Stimulated activated CD4-positive, alpha-beta T cell treated with anti-CD3 and anti-CD28 coated beads, Interleukin-1b, Interleukin-23, amount 100 ng/mL, for 48 hours (primary cell): ENCODE data around the gene VPS13C.

Source experiments
- DNase-seq: peaks from one replicate; pipeline ENCODE4 v3.0.0-alpha.2; 2020

Gene VPS13C

DNA sequence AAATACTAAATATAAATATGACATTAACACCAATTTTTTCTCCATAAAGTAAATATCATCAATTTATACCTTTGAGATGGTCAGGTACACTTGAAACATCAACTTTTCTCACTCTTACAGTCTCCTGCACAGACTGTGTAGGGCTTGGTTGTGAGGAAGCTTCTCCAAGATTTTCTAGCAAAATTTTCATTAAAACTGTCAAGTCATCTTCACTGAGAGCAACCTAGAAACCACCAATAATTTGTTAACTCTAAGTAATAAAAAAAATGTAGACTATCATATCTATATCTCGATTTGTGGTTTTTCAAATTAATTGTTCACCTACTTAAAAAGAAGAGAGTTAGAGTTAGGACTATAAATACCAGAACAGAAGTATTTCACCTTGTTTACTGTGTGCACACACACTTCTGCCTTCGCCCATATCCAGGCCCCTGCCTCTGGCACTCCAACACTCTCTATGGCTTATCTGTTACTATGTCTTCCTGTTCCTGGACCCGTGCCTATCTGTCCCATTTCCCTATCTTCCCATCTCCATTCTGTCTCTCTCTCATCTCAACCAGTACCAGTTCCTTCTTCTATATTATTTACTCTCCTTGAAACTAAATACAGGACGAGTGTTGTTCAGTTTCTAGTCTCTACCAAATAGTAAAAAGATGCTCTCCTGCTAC is 123.6 kb downstream of the VPS13C start:
- DNase-seq, result no peak

GRCh38 chr15:61935493-61935892 is 124.8 kb downstream of the VPS13C start:
- DNase-seq, result no peak

- no peak for DNase-seq
These were observed 130.8 kb downstream of the VPS13C start for GRCh38 chr15:61929452-61929851.

GRCh38 chr15:61923173-61923572 is 137.1 kb downstream of the VPS13C start:
- no peak for DNase-seq

DNA sequence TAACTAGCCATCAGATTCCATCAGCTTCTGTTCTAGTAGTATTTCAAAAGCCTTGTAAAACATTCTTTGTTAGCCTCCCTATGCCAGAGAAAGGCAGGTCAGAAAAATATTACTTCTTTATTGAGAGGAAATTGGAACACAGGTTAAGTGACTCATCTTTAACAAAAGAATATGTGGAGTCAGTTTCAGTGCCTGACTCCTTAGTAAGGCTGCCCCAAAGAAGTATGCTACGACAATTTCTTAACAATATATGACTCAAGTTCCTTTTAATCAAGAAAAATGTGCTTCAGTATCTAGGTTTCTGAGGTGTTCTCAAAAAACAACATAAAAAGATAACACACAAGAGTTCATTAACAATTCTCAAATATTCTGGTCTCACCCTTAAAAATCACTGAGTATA is 139.2 kb downstream of the VPS13C start:
- DNase-seq, result no peak

GRCh38 chr15:61917457-61917856 is 142.8 kb downstream of the VPS13C start:
- no peak for DNase-seq

- no peak for DNase-seq
These were observed 144.1 kb downstream of the VPS13C start for GRCh38 chr15:61916104-61916503.

DNA sequence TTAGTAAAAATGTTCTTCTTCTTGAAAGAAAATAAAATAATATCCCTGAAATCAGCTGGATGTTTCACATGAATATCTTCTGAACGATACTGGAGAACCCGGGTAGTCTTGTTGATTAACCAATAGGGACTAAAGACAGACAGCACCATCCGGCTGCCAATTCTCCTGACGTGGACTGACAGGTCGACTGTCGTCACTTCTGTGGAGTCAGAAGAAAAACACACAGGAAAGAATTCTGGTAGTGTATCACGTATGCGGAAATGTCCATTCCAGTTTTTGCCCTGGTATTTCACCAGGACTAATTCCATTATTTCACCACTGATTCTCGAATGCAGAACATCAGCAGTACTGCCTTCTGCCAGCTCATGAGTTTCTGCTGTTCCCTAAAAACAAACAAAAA is 144.6 kb downstream of the VPS13C start:
- no peak for DNase-seq

GRCh38 chr15:61910839-61911369 is 149.3 kb downstream of the VPS13C start:
- no peak for DNase-seq

DNA sequence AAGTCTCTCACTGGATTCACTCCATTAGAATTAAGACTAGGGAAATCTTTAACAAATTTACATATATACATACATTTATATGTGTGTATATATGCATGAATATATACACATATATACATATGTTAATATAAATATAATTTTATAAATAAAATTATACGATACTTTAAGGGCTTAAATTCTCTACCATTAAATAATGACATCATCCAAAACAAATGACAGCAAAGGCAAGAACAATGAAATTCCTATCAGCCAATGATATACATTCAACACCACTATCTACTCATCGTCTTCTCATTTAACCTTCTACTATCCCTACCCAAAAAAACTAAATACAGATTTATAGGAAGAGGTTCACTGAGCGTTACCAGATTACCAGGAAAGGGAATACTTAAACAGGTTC is 152.0 kb downstream of the VPS13C start:
- no peak for DNase-seq

DNA sequence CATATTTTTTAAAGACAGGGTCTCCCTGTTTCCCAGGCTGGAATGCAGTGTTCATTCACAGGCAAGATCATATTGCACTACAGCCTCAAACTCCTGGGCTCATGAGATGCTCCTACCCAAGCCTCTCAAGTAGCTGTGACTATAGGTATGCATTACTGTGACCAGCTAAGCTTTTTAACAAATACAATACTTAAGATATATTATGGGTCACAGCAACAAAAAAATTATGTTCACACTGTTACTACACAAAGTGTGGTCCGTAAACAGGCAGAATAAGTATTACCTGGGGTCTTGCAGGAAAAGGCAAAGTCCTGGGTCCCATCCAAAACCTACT is 152.5 kb downstream of the VPS13C start:
- DNase-seq, result no peak

- DNase-seq, result no peak
These were observed 153.1 kb downstream of the VPS13C start for GRCh38 chr15:61906961-61907752.

GRCh38 chr15:61893146-61893545 is 167.1 kb downstream of the VPS13C start:
- no peak for DNase-seq

DNA sequence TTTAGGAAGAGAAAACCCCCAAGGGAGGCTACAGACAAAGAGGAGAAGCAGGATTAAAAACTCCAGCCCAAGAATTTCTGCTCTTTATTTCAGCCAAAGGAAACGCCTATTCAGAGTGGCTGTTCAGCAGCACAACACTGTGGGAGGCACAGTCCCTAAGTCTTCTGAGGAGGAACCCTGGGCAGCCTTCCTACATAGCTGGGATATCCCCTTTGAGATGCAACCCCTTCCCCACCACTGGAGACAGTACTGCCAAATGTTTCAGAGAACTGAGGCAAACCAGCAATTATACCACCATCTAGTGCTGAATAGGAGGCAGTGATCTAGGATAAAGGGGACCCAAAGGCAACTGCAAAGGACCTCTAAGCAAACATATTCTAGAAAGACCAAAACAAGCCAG is 168.1 kb downstream of the VPS13C start:
- no peak for DNase-seq

DNA sequence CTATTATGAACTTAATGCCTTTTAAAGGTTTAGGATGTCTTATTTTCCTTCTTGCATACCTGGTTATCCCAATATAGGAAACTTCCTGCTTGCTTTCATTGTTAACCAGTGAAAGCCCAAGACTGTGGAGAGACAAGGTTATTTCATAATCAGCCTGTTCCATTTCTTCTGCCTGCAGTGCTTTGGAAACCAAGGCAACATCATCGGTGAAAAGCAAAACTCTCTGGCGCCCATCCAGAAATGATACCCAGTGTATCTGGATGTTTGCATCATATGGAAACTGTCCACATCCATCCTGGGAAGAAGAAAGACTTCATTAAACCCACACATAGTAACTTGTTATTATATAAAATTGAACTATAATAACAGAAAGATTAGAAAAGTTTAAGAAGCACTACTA is 170.1 kb downstream of the VPS13C start:
- no peak for DNase-seq

DNA sequence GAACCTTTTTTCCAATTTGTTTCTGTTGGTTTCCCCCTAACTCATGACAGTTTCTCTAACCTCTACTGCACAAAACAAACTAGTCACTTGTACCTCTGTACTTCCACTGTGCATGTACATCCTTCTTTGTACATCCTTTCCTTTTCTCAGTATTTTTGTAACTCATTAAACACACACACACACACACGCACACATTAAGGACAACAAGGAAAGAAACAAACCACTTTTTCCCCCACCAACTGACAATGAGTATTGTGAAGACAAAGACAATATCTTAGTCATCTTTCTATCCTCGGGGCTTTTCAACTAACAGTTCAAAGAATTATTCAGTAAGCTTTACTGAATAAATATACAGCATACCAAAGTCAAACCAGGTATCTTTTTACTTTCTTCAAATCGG is 170.5 kb downstream of the VPS13C start:
- DNase-seq, result no peak

GRCh38 chr15:61888074-61888780 is 172.0 kb downstream of the VPS13C start:
- DNase-seq, result no peak

DNA sequence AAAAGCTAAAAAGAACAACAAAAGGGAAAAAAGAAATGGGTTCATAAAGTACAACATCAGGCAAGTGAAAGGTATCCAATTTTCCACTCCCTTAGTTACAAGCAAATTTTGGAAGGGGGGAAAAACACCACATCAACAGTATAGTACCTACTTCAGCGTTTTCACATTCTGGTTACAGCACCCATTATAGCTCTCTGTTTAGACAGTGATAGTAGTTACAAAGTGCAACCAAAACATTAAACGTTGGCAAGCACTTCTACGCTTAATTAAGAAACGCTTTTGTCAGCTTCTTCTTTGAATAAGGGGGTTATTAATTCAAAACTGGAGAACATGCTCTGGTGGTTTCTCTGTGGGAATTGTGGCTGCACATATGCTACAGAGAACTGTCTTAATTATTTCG is 180.2 kb downstream of the VPS13C start:
- DNase-seq, result no peak

- no peak for DNase-seq
These were observed 181.0 kb downstream of the VPS13C start for GRCh38 chr15:61879219-61879618.

DNA sequence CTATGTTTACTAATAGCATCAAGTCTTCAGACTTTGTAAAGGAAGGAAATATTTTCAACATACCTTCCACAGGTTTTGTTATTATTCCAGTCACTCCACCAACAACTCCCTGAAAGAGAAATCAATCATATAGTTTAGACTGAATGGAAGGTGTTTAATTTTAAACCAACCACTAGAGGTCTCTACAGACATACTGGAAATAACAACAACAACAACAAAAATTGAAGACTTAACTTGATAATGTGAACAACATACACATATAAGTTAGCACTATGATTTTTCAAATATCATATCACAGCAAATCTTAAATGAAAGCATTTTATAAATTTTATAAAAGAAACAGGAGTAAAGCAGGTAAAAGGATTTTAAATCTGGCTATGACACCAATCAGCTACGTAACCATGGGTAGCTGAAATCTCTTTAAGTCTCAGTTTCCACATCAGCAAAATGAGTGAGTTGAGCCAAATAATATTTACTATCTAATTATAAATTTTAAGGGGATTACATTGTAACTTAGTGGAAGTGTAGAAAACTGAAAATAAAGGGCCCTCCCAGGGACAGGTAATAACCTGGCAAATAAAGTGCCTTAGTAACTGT is 188.2 kb downstream of the VPS13C start:
- no peak for DNase-seq

DNA sequence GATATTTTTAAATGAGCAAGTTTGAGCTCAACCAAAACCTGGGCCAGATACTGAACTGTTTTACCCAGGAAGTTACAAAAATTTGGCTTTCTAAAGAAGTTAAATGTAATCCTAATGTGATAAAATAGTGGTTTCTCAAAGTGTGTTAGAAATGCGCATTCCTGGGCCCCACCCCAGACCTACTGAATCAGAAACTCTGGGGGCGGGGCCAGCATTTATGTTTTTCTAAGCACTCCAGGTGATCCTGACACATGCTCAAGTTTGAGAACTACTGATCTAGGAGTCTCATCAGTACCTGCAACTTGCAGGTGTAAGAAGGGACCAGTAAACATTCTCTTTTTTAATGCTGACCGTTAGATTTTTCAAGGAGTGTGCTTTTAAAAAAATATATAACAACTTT is 190.6 kb downstream of the VPS13C start:
- DNase-seq, result no peak

- DNase-seq, result no peak
These were observed 198.3 kb downstream of the VPS13C start for GRCh38 chr15:61861962-61862361.

GRCh38 chr15:61857169-61857829 is 202.9 kb downstream of the VPS13C start:
- DNase-seq, result no peak
